Spleen (tissue), 11 donors: Measurements from ENCODE around the gene BTBD19. TPM values are rescaled to one million over a fixed set of nuclear protein-coding genes. Genes with fewer than 3 reads are reported as not detected.

ENCODE experiments used
- DNase-seq: peaks from one replicate; pipeline ENCODE4 v3.0.0-alpha.2; 2020
- H3K27ac ChIP-seq, 8 donors: fragments of 200-600 bp; sonication (generic) in 7 of 8; 1 replicate in 4 of 8; 2 replicates in 4 of 8; pipeline versions ENCODE4 v1.5.0 to v1.8.0; 2016 to 2021; ENCODE audit warnings: inconsistent platforms in 4 of 8, mild to moderate bottlenecking in 4 of 8, moderate library complexity in 1 of 8
- H3K27me3 ChIP-seq, 7 donors: fragments of 200-600 bp; sonication (generic) in 6 of 7; replicated peaks in 1 of 7; 1 replicate in 4 of 7; 2 replicates in 3 of 7; pipeline versions ENCODE4 v1.5.0 to v1.8.0; 2016 to 2021; ENCODE audit warnings: inconsistent platforms in 3 of 7, mild to moderate bottlenecking in 1 of 7
- H3K36me3 ChIP-seq, 6 donors: fragments of 200-600 bp; sonication (generic) in 5 of 6; 1 replicate in 4 of 6; 2 replicates in 2 of 6; pipeline versions ENCODE4 v1.5.0 to v1.8.0; 2016 to 2021; ENCODE audit warnings: inconsistent platforms in 2 of 6
- H3K4me1 ChIP-seq, 6 donors: fragments of 200-600 bp; sonication (generic) in 5 of 6; 1 replicate in 3 of 6; 2 replicates in 3 of 6; pipeline versions ENCODE4 v1.5.0 to v1.8.0; 2016 to 2021; ENCODE audit warnings: inconsistent platforms in 3 of 6
- H3K4me3 ChIP-seq, 8 donors: fragments of 200-600 bp; sonication (generic) in 7 of 8; 1 replicate in 4 of 8; 2 replicates in 4 of 8; pipeline versions ENCODE4 v1.5.0 to v1.8.0; 2016 to 2021; ENCODE audit warnings: inconsistent platforms in 4 of 8, mild to moderate bottlenecking in 4 of 8, moderate library complexity in 2 of 8
- H3K9me3 ChIP-seq, 8 donors: fragments of 200-600 bp; sonication (generic) in 7 of 8; 1 replicate in 4 of 8; 2 replicates in 4 of 8; pipeline versions ENCODE4 v1.5.0 to v1.8.0; 2016 to 2021; ENCODE audit warnings: inconsistent platforms in 4 of 8
- CTCF ChIP-seq, 11 experiments: fragments of 200-600 bp in 7 of 11; fragments of 450-650 bp in 4 of 11; sonication (generic) in 4 of 11; IDR thresholded peaks in 8 of 11; conservative IDR thresholded peaks in 3 of 11; 1 replicate in 7 of 11; 2 replicates in 4 of 11; pipeline versions ENCODE4 v1.4.0 to v1.8.0; 2016 to 2021; ENCODE audit warnings: antibody characterized with exemption in 11 of 11, inconsistent platforms in 4 of 11, mild to moderate bottlenecking in 1 of 11
- POLR2A ChIP-seq, 3 donors: fragments of 450-650 bp; IDR thresholded peaks; one replicate each; pipeline ENCODE4 v1.5.1; 2017; ENCODE audit warnings: antibody characterized with exemption in 3 of 3, mild to moderate bottlenecking in 1 of 3
- POLR2AphosphoS5 ChIP-seq, 3 donors: sonication (generic); formaldehyde crosslinking; IDR thresholded peaks; one replicate each; pipeline ENCODE4 v1.5.1; 2017; ENCODE audit warnings: antibody characterized with exemption in 3 of 3
- WGBS, 5 donors: extraction: QIAGEN DNeasy Blood & Tissue Kit in 3 of 5; methylation state at CpG; one replicate each; pipeline versions ENCODE4 v1.1.5 to v1.1.7; 2013 to 2018; 5-methylcytosine and 5-hydroxymethylcytosine counted together
- intact Hi-C: fragments of 100-400 bp; cut with DNase I; formaldehyde crosslinking; loops from one replicate; pipeline ENCODE4 v1.15.0; 2023; ENCODE audit warnings: low total_unique reads
- polyA plus RNA-seq, 3 donors: library from polyadenylated mRNA; stranded (reverse); fragments of 200-250 nt; gene quantifications; one replicate each; pipeline ENCODE4 v1.2.1, GENCODE V29; 2013
- total RNA-seq, 7 donors: library from RNA; depleted of rRNA in 3 of 7; stranded (reverse); fragments of >200 nt in 3 of 7; fragmentation: NEBNext Ultra II Directional in 4 of 7; extraction: Animal tissue kit (Norgen Biotek cat#: 25700) in 4 of 7; gene quantifications; one replicate each; pipeline versions ENCODE4 v1.1.0 to v1.2.1, GENCODE V29; 2016 to 2021
- donor health status: healthy with polysubstance abuse.
- donor health status: DM: no; HTN: no; CAD: no; lungs with moderate emphysema.
- donor health status: DM: no; HTN: no; CAD: no.
- donor health status: Bipolar disorder and iron deficiency.
- donor health status: healthy.
- donor health status: DM: no; HTN: no; CAD: no.
- donor health status: DM: yes; HTN: yes; CAD: no.

BTBD19 gene
- total and polyA plus RNA-seq, 10 donors = 0.73 to 11.9 (median 5.7) TPM

GRCh38 chr1:44853201-44853600 lies 44.9 kb downstream of the BTBD19 start:
- H3K9me3 ChIP-seq = no peaks in the 10 kb centered on the region
- H3K36me3 ChIP-seq = peaks cover 0 to 58% (median 17%) of the 10 kb centered on the region in 6 donors
- TF ChIP-seq POLR2AphosphoS5 (IDR thresholded peaks at IDR 0.05) (no peak), POLR2A (IDR thresholded peaks at IDR 0.05) (no peak), CTCF (IDR thresholded peaks at IDR 0.05 in 8 of 11, conservative IDR thresholded peaks at IDR 0.05 in 3 of 11) (no peak)
- H3K27me3 ChIP-seq = no peaks in the 10 kb centered on the region
- no peak overlapping the region for H3K4me3 ChIP-seq
- no peak overlapping the region for H3K27ac ChIP-seq
- intact Hi-C loops = no loop called here
- no peak for DNase-seq
- WGBS, 5 donors = 94 to 97% (median 96%) methylated on average over 6 of the region's 6 CpGs
- no peaks in the 10 kb centered on the region for H3K4me1 ChIP-seq

- intact Hi-C loops = no loop called here
- TF ChIP-seq CTCF (IDR thresholded peaks at IDR 0.05 in 8 of 11, conservative IDR thresholded peaks at IDR 0.05 in 3 of 11) = no peak
- TF ChIP-seq POLR2A (IDR thresholded peaks at IDR 0.05) = no peak
- TF ChIP-seq POLR2AphosphoS5 (IDR thresholded peaks at IDR 0.05) = no peak
- Histone ChIP-seq H3K4me1 (peaks cover 0 to 1% (median 0%) of the 10 kb centered on the region in 6 donors), H3K36me3 (peaks cover 0 to 53% (median 17%) of the 10 kb centered on the region in 6 donors), H3K27me3 (no peaks in the 10 kb centered on the region), H3K9me3 (no peaks in the 10 kb centered on the region), H3K4me3 (no peak overlapping the region), H3K27ac (no peak overlapping the region)
- 55 to 79% (median 72%) methylated on average over 1 of the region's 1 CpG for WGBS, 5 donors
- no peak for DNase-seq
These were observed 46.6 kb downstream of the BTBD19 start for GRCh38 chr1:44854970-44855369.

GRCh38 chr1:44855742-44856141 lies 47.4 kb downstream of the BTBD19 start:
- WGBS, 5 donors = 81 to 95% (median 85%) methylated on average over 7 of the region's 7 CpGs
- Histone ChIP-seq H3K9me3 (no peaks in the 10 kb centered on the region), H3K36me3 (peaks cover 0 to 45% (median 16%) of the 10 kb centered on the region in 6 donors), H3K4me1 (peaks cover 0 to 9% (median 5%) of the 10 kb centered on the region in 6 donors), H3K27ac (no peak overlapping the region), H3K4me3 (no peak overlapping the region), H3K27me3 (no peaks in the 10 kb centered on the region)
- intact Hi-C loops = no loop called here
- DNase-seq = no peak
- TF ChIP-seq POLR2A (IDR thresholded peaks at IDR 0.05) (no peak), POLR2AphosphoS5 (IDR thresholded peaks at IDR 0.05) (no peak), CTCF (IDR thresholded peaks at IDR 0.05 in 8 of 11, conservative IDR thresholded peaks at IDR 0.05 in 3 of 11) (no peak)

GRCh38 chr1:44857446-44857845 lies 49.1 kb downstream of the BTBD19 start:
- H3K36me3 ChIP-seq = peaks cover 0 to 39% (median 16%) of the 10 kb centered on the region in 6 donors
- H3K4me1 ChIP-seq = peaks cover 0 to 17% (median 9%) of the 10 kb centered on the region in 6 donors
- no peak overlapping the region for H3K4me3 ChIP-seq
- WGBS, 5 donors = 93 to 99% (median 96%) methylated on average over 7 of the region's 7 CpGs
- TF ChIP-seq CTCF (IDR thresholded peaks at IDR 0.05 in 8 of 11, conservative IDR thresholded peaks at IDR 0.05 in 3 of 11) (no peak), POLR2AphosphoS5 (IDR thresholded peaks at IDR 0.05) (no peak), POLR2A (IDR thresholded peaks at IDR 0.05) (no peak)
- H3K9me3 ChIP-seq = no peaks in the 10 kb centered on the region
- no peak overlapping the region for H3K27ac ChIP-seq
- no peaks in the 10 kb centered on the region for H3K27me3 ChIP-seq
- DNase-seq = no peak
- intact Hi-C loops = no loop called here
